T-helper 1 cell (primary cell): ENCODE data around the gene SLC7A9.
"Not testable (repeated sequence)": the region's sequence is repeated elsewhere in the genome, so short reads cannot be mapped to it uniquely, and the experiment has no call there.

Experiments used
- DNase-seq, 5 donors: peaks; one replicate each; pipeline ENCODE4 v3.0.0-alpha.2; 2012 to 2020
- total RNA-seq, 4 donors: gene quantifications; one replicate each; lab custom pipeline; 2026; lab: John Stamatoyannopoulos, UW

SLC7A9 gene
- 0.24 to 0.46 (median 0.33) reads per million in 4 donors for total RNA-seq

GRCh38 chr19:32869369-32869965 is at the start of gene SLC7A9:
Gene SLC7A9, minus strand, starts transcription at chr19:32869767. Its CDS starts 1,233 bp downstream, at chr19:32868534.
- DNase-seq: no peak

GRCh38 chr19:32919365-32919764 is 49.8 kb upstream of the SLC7A9 start:
- no peak for DNase-seq

GRCh38 chr19:32917616-32917996 is 48.0 kb upstream of the SLC7A9 start:
- DNase-seq: no peak

- DNase-seq: no peak
Measured at GRCh38 chr19:32916969-32917615, 47.5 kb upstream of the SLC7A9 start.

GRCh38 chr19:32914879-32915660 is 45.5 kb upstream of the SLC7A9 start:
- DNase-seq: no peak

GRCh38 chr19:32911467-32911866 is 41.9 kb upstream of the SLC7A9 start:
- DNase-seq: no peak

- DNase-seq: no peak
Measured at GRCh38 chr19:32910874-32911273, 41.3 kb upstream of the SLC7A9 start.

- no peak for DNase-seq
Measured at GRCh38 chr19:32910094-32910493, 40.5 kb upstream of the SLC7A9 start.

- no peak for DNase-seq
Measured at GRCh38 chr19:32909257-32909656, 39.7 kb upstream of the SLC7A9 start.

- no peak for DNase-seq
Measured at GRCh38 chr19:32908641-32909190, 39.1 kb upstream of the SLC7A9 start.

- no peak for DNase-seq
Measured at GRCh38 chr19:32902448-32902847, 32.9 kb upstream of the SLC7A9 start.

GRCh38 chr19:32901504-32902161 is 32.1 kb upstream of the SLC7A9 start:
- no peak for DNase-seq

- no peak for DNase-seq
Measured at GRCh38 chr19:32896516-32897214, 27.1 kb upstream of the SLC7A9 start.

GRCh38 chr19:32895384-32895783 is 25.8 kb upstream of the SLC7A9 start:
- peak in 1 of 5 donors; percentile 8 for DNase-seq

GRCh38 chr19:32891609-32892008 is 22.0 kb upstream of the SLC7A9 start:
- no peak for DNase-seq

GRCh38 chr19:32890841-32891240 is 21.3 kb upstream of the SLC7A9 start:
- DNase-seq: no peak

- no peak for DNase-seq
Measured at GRCh38 chr19:32890326-32890725, 20.8 kb upstream of the SLC7A9 start.

GRCh38 chr19:32889137-32889934 is 19.8 kb upstream of the SLC7A9 start:
- DNase-seq: no peak

- DNase-seq: no peak
Measured at GRCh38 chr19:32887572-32888215, 18.1 kb upstream of the SLC7A9 start.

- no peak for DNase-seq
Measured at GRCh38 chr19:32886241-32886640, 16.7 kb upstream of the SLC7A9 start.

- DNase-seq: not testable (repeated sequence)
Measured at GRCh38 chr19:32885255-32885654, 15.7 kb upstream of the SLC7A9 start.
